ENCODE measurements around the gene B4GALT2. TPM values are rescaled to one million over a fixed set of nuclear protein-coding genes. Genes with fewer than 3 reads are reported as not detected.
A peak's percentile ranks its signal among the peaks of the same experiment; 100 is the strongest.

Gene B4GALT2
- total RNA-seq, 2 donors from 2014 or later = 62.7 to 72.7 TPM

DNA sequence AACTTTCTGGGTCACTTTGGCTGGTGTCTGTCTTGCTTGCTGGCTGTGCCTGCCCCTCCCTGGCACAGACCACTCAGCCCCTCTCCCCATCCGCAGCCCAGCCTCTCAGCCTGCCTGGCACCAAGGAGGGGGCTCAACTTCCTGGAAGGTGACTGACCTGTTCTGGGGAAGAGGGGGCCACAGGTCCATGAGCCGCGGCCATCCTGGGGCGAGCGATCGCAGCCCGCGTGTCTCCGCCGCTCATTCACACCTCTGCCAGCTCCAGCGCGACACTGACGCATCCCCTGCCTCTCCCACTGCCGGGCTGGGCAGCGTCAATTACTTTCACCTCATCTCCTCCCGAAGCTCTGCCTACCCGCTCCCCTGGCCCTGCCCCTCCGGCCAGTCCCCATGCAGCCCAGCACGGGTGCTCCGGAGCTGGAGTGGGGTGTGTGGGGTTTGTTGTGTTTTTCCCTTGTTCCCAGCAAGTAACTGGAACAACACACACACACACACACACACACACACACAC, 37.9 kb downstream of the B4GALT2 start:
- Histone ChIP-seq H3K9ac (ENCODE audit: extremely low read depth, low read length, poor library complexity, severe bottlenecking) (no peak overlapping the region), H3K4me3 (ENCODE audit: low read length) (no peak overlapping the region), H3K4me1 (ENCODE audit: control insufficient read depth, insufficient read depth, low read length) (no peaks in the 10 kb centered on the region), H3K36me3 (ENCODE audit: control insufficient read depth, insufficient read depth, low read length) (no peaks in the 10 kb centered on the region), H3K9me3 (ENCODE audit: control insufficient read depth, low read length) (no peaks in the 10 kb centered on the region), H3K27ac (ENCODE audit: low read depth, low read length) (peak overlapping the region; percentile 86), H3K27me3 (ENCODE audit: control insufficient read depth, insufficient read depth, low read length, poor library complexity, severe bottlenecking) (no peaks in the 10 kb centered on the region)
- Mint-ChIP-seq H3K4me1 (no peaks in the 10 kb centered on the region), H3K4me3 (no peak overlapping the region), H3K9me3 (no peaks in the 10 kb centered on the region), H3K27me3 (ENCODE audit: insufficient read depth) (no peaks in the 10 kb centered on the region), H3K27ac (no peak overlapping the region), H3K36me3 (ENCODE audit: low read depth) (no peaks in the 10 kb centered on the region)
- DNase-seq = peak; percentile 41
- 91 to 92% methylated on average over 11 to 17 of the region's 20 CpGs for WGBS, 2 experiments (ENCODE audit: insufficient coverage in 1 of 2, insufficient read length in 1 of 2)
- TF ChIP-seq CTCF (conservative IDR thresholded peaks at IDR 0.05) = no peak

GRCh38 chr1:44019466-44019948, 40.5 kb downstream of the B4GALT2 start:
- Mint-ChIP-seq H3K27ac (peak overlapping the region; percentile 30), H3K27me3 (ENCODE audit: insufficient read depth) (no peaks in the 10 kb centered on the region), H3K36me3 (ENCODE audit: low read depth) (peaks cover 7% of the 10 kb centered on the region), H3K4me3 (no peak overlapping the region), H3K9me3 (no peaks in the 10 kb centered on the region), H3K4me1 (no peaks in the 10 kb centered on the region)
- Histone ChIP-seq H3K4me3 (ENCODE audit: low read length) (no peak overlapping the region), H3K36me3 (ENCODE audit: control insufficient read depth, insufficient read depth, low read length) (no peaks in the 10 kb centered on the region), H3K27me3 (ENCODE audit: control insufficient read depth, insufficient read depth, low read length, poor library complexity, severe bottlenecking) (no peaks in the 10 kb centered on the region), H3K9ac (ENCODE audit: extremely low read depth, low read length, poor library complexity, severe bottlenecking) (no peak overlapping the region), H3K9me3 (ENCODE audit: control insufficient read depth, low read length) (no peaks in the 10 kb centered on the region), H3K27ac (ENCODE audit: low read depth, low read length) (peak overlapping the region; percentile 47), H3K4me1 (ENCODE audit: control insufficient read depth, insufficient read depth, low read length) (no peaks in the 10 kb centered on the region)
- DNase-seq = no peak
- no peak for TF ChIP-seq CTCF (conservative IDR thresholded peaks at IDR 0.05)
- WGBS, 2 experiments (ENCODE audit: insufficient coverage in 1 of 2, insufficient read length in 1 of 2) = 88 to 92% methylated on average over 11 to 13 of the region's 13 CpGs

DNA sequence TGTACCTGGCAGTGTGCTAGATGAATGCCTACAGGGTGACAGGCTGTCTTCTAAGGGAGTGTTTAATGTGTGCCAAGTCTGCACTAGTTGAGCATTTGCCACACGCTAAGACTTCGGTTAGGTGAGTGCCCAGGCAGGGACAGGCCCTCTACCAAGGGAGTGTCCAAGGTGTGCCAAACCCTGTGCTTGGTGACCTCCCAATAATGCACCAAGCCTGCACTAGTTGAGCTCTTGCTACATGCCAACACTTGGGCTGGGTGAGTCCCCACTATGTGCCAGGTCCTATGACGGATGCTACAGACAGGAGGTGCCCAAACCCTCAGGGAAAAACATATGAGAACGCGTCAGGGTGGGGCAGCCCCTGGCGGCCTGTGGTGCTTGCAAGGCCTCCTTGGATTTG, 41.5 kb downstream of the B4GALT2 start:
- Mint-ChIP-seq H3K4me1 (no peaks in the 10 kb centered on the region), H3K36me3 (ENCODE audit: low read depth) (peaks cover 7% of the 10 kb centered on the region), H3K27me3 (ENCODE audit: insufficient read depth) (no peaks in the 10 kb centered on the region), H3K9me3 (no peaks in the 10 kb centered on the region), H3K4me3 (no peak overlapping the region), H3K27ac (no peak overlapping the region)
- Histone ChIP-seq H3K4me1 (ENCODE audit: control insufficient read depth, insufficient read depth, low read length) (no peaks in the 10 kb centered on the region), H3K36me3 (ENCODE audit: control insufficient read depth, insufficient read depth, low read length) (no peaks in the 10 kb centered on the region), H3K4me3 (ENCODE audit: low read length) (no peak overlapping the region), H3K9ac (ENCODE audit: extremely low read depth, low read length, poor library complexity, severe bottlenecking) (no peak overlapping the region), H3K27me3 (ENCODE audit: control insufficient read depth, insufficient read depth, low read length, poor library complexity, severe bottlenecking) (no peaks in the 10 kb centered on the region), H3K27ac (ENCODE audit: low read depth, low read length) (no peak overlapping the region), H3K9me3 (ENCODE audit: control insufficient read depth, low read length) (no peaks in the 10 kb centered on the region)
- 79 to 91% methylated on average over 6 of the region's 6 CpGs for WGBS, 2 experiments (ENCODE audit: insufficient coverage in 1 of 2, insufficient read length in 1 of 2)
- DNase-seq = no peak
- no peak for TF ChIP-seq CTCF (conservative IDR thresholded peaks at IDR 0.05)

All from endodermal cell (in vitro differentiated cells).